ENCODE data around the gene ADAM19.

GRCh38 chr5:157540124-157540523 is 35.5 kb downstream of the ADAM19 start:
- TF ChIP-seq CTCF (conservative IDR thresholded peaks at IDR 0.05; ENCODE audit: low read depth in 2 of 2) (no peak), POLR2AphosphoS5 (IDR thresholded peaks at IDR 0.05; ENCODE audit: low read depth) (no peak), REST (IDR thresholded peaks at IDR 0.05; ENCODE audit: unreplicated experiment) (no peak), EZH2phosphoT487 (IDR thresholded peaks at IDR 0.05; ENCODE audit: unreplicated experiment) (no peak), EZH2 (IDR thresholded peaks at IDR 0.05; ENCODE audit: low read depth, unreplicated experiment) (no peak), CREB1 (CRISPR knock-in tag; IDR thresholded peaks at IDR 0.05; ENCODE audit: low read depth) (no peak)

Data from GM23338 (cell line).